Lower leg skin (tissue), 3 donors: Measurements from ENCODE around the gene GAPDHS.

Source experiments
- CTCF ChIP-seq, 3 donors: fragments of 450-650 bp; IDR thresholded peaks; one replicate each; pipeline ENCODE4 v1.5.1; 2016; ENCODE audit warnings: antibody characterized with exemption in 3 of 3, mild to moderate bottlenecking in 3 of 3, moderate library complexity in 2 of 3
- POLR2A ChIP-seq, 2 donors: fragments of 450-650 bp; IDR thresholded peaks; one replicate each; pipeline ENCODE4 v1.6.1; 2016 to 2017; ENCODE audit warnings: antibody characterized with exemption in 2 of 2, mild to moderate bottlenecking in 1 of 2, moderate library complexity in 1 of 2

- TF ChIP-seq POLR2A (IDR thresholded peaks at IDR 0.05) (no peak), CTCF (IDR thresholded peaks at IDR 0.05) (no peak)
Measured at GRCh38 chr19:35533822-35534392, 651 bp downstream of the GAPDHS start.
